HCT116 (cell line): ENCODE measurements around the gene LRRFIP1. TPM values are rescaled to one million over a fixed set of nuclear protein-coding genes. Genes with fewer than 3 reads are reported as not detected.

ENCODE experiments used
- ATAC-seq: fragments of 200-7000 bp; cut with Tn5 transposase; 2 replicates; pipeline ENCODE4 v1.9.1; 2020; ENCODE audit warnings: mild to moderate bottlenecking, moderate library complexity
- BruUV-seq: library from RNA; stranded (reverse); fragments of 400-500 nt; replicated peaks from 2 replicates; lab custom pipeline; 2021; lab: Mats Ljungman, UMichigan
- CTCF ChIA-PET: fragments of 300-600 bp; sonication (Branson Sonifier 250); formaldehyde crosslinking; loops from one replicate; lab custom pipeline; 2021; ENCODE audit warnings: antibody characterized with exemption; lab: Charles Lee
- POLR2A ChIA-PET: fragments of 300-600, 350-600 bp; sonication (Branson Sonifier 250); formaldehyde crosslinking; loops from one replicate; lab custom pipeline; 2021; ENCODE audit warnings: antibody characterized with exemption; lab: Charles Lee
- RAD21 ChIA-PET, 2 experiments: fragments of 300-600 bp; sonication (Branson Sonifier 250); formaldehyde crosslinking; loops; one replicate each; lab custom pipeline; 2023; ENCODE audit warnings: low total read pairs in 2 of 2; ENCODE audit not compliant: uncharacterized antibody in 2 of 2, unreplicated experiment in 2 of 2, low non-redundant PET in 1 of 2; lab: Charles Lee
- DNase-seq: peaks from one replicate; pipeline ENCODE4 v3.0.0-alpha.2; 2010; ENCODE audit warnings: low read depth, low spot score
- H2AFZ ChIP-seq: fragments of 200-600 bp; shearing (Covaris generic), sonication (generic); 2 replicates; pipeline ENCODE4 v1.6.1; 2017; ENCODE audit warnings: low read depth, mixed run types, mixed read lengths, antibody characterized with exemption, low read length; ENCODE audit not compliant: poor library complexity, severe bottlenecking
- H3K27ac ChIP-seq: 2 replicates; pipeline ENCODE4 v1.5.1; 2012; ENCODE audit warnings: low read depth, low read length
- H3K27me3 ChIP-seq: fragments of 200-600 bp; sonication (generic); 2 replicates; pipeline ENCODE4 v1.6.1; 2016; ENCODE audit warnings: mixed run types, low read length, mixed read lengths; ENCODE audit not compliant: insufficient read depth
- H3K36me3 ChIP-seq, 2 experiments: fragments of 200-500 bp in 1 of 2; fragments of 200-600 bp in 1 of 2; sonication (Bioruptor generic) in 1 of 2; sonication (generic) in 1 of 2; 2 replicates each; pipeline versions ENCODE4 v1.5.1 to v1.6.1; 2014 to 2016; ENCODE audit warnings: low read length in 2 of 2, inconsistent platforms in 1 of 2, mixed read lengths in 1 of 2, mixed run types in 1 of 2; ENCODE audit not compliant: insufficient read depth in 2 of 2, control insufficient read depth in 1 of 2
- H3K4me1 ChIP-seq, 2 experiments: fragments of 200-600 bp in 1 of 2; sonication (generic) in 1 of 2; 2 replicates each; pipeline versions ENCODE4 v1.5.1 to v1.6.1; 2012 to 2017; ENCODE audit warnings: low read length in 2 of 2, inconsistent platforms in 1 of 2, mild to moderate bottlenecking in 1 of 2, mixed read lengths in 1 of 2, mixed run types in 1 of 2, moderate library complexity in 1 of 2; ENCODE audit not compliant: insufficient read depth in 2 of 2, control insufficient read depth in 1 of 2
- H3K4me2 ChIP-seq: fragments of 200-600 bp; sonication (generic); 2 replicates; pipeline ENCODE4 v1.6.1; 2017; ENCODE audit warnings: mixed run types, low read length, mixed read lengths
- H3K4me3 ChIP-seq, 2 experiments: fragments of 200-600 bp in 1 of 2; sonication (generic) in 1 of 2; replicated peaks in 1 of 2; 2 replicates each; pipeline ENCODE4 v1.5.1; 2011 to 2016; ENCODE audit warnings: low read length in 2 of 2, control low read depth in 1 of 2, low read depth in 1 of 2, mild to moderate bottlenecking in 1 of 2, mixed read lengths in 1 of 2, mixed run types in 1 of 2
- H3K79me2 ChIP-seq: fragments of 200-600 bp; sonication (generic); 2 replicates; pipeline ENCODE4 v1.6.1; 2017; ENCODE audit warnings: mild to moderate bottlenecking, mixed run types, low read length, moderate library complexity, mixed read lengths; ENCODE audit not compliant: insufficient read depth
- H3K9ac ChIP-seq: fragments of 200-600 bp; sonication (generic); 2 replicates; pipeline ENCODE4 v1.6.1; 2016; ENCODE audit warnings: low read length, mixed read lengths
- H3K9me2 ChIP-seq: fragments of 200-600 bp; sonication (generic), shearing (Covaris generic); 2 replicates; pipeline ENCODE4 v1.6.1; 2017; ENCODE audit warnings: mixed run types, mild to moderate bottlenecking, moderate library complexity; ENCODE audit not compliant: insufficient read depth
- H3K9me3 ChIP-seq, 2 experiments: fragments of 200-500 bp in 1 of 2; fragments of 200-600 bp in 1 of 2; sonication (Bioruptor generic) in 1 of 2; sonication (generic) in 1 of 2; 2 replicates each; pipeline ENCODE4 v1.6.1; 2014 to 2017; ENCODE audit warnings: low read length in 2 of 2, mixed read lengths in 2 of 2, inconsistent platforms in 1 of 2, low read depth in 1 of 2, mild to moderate bottlenecking in 1 of 2, mixed run types in 1 of 2, moderate library complexity in 1 of 2; ENCODE audit not compliant: control insufficient read depth in 1 of 2, insufficient read depth in 1 of 2
- H4K20me1 ChIP-seq: fragments of 200-600 bp; sonication (generic), shearing (Covaris generic); 2 replicates; pipeline ENCODE4 v1.6.1; 2017; ENCODE audit warnings: mixed run types, mild to moderate bottlenecking, moderate library complexity; ENCODE audit not compliant: insufficient read depth
- CBX3 ChIP-seq: IDR thresholded peaks from 2 replicates; pipeline ENCODE4 v1.6.1; 2012; ENCODE audit warnings: low read depth
- EGR1 ChIP-seq: IDR thresholded peaks from 2 replicates; pipeline ENCODE4 v1.6.1; 2012; ENCODE audit warnings: low read depth
- ELF1 ChIP-seq: IDR thresholded peaks from 2 replicates; pipeline ENCODE4 v1.6.1; 2012; ENCODE audit warnings: low read depth, borderline replicate concordance
- EZH2phosphoT487 ChIP-seq: fragments of 200-600 bp; IDR thresholded peaks from 2 replicates; pipeline ENCODE4 v1.6.1; 2018; ENCODE audit warnings: antibody characterized with exemption, borderline replicate concordance
- FOSL1 ChIP-seq: IDR thresholded peaks from 2 replicates; pipeline ENCODE4 v1.6.1; 2012; ENCODE audit warnings: low read depth
- JUND ChIP-seq: IDR thresholded peaks from 2 replicates; pipeline ENCODE4 v1.6.1; 2012
- POLR2A ChIP-seq: IDR thresholded peaks from 2 replicates; pipeline ENCODE4 v1.7.0; 2011; ENCODE audit warnings: borderline replicate concordance; ENCODE audit not compliant: insufficient read depth, insufficient read length; ENCODE audit errors: extremely low read depth
- SIN3A ChIP-seq: IDR thresholded peaks from 2 replicates; pipeline ENCODE4 v1.6.1; 2012; ENCODE audit warnings: low read depth
- TCF7L2 ChIP-seq: IDR thresholded peaks from 2 replicates; pipeline ENCODE4 v1.7.0; 2011; ENCODE audit warnings: borderline replicate concordance, inconsistent platforms; ENCODE audit not compliant: insufficient read depth, insufficient read length; ENCODE audit errors: extremely low read depth
- ZNF274 ChIP-seq: fragments of 200-500 bp; sonication (Bioruptor generic); IDR thresholded peaks from 2 replicates; pipeline ENCODE4 v1.6.1; 2014; ENCODE audit warnings: mild to moderate bottlenecking, low read depth, low read length, inconsistent platforms
- intact Hi-C: fragments of 100-400 bp; cut with micrococcal nuclease; formaldehyde crosslinking; loops from 2 replicates; pipeline ENCODE4 v1.10.0; 2022
- total RNA-seq: library from RNA; stranded (reverse); gene quantifications from one replicate; pipeline ENCODE4 v1.2.1, GENCODE V29; 2021; ENCODE audit not compliant: unreplicated experiment
- TF ChIP-seq, protein P1 (sequence below): IDR thresholded peaks from 2 replicates; pipeline ENCODE4 v1.6.1; 2012
- TF ChIP-seq, protein P2 (sequence below), 3 experiments: fragments of 200-600 bp in 1 of 3; sonication (generic) in 1 of 3; IDR thresholded peaks in 2 of 3; conservative IDR thresholded peaks in 1 of 3; 2 replicates each; pipeline ENCODE4 v1.5.1; 2012 to 2017; ENCODE audit warnings: low read depth in 2 of 3, low read length in 2 of 3, antibody characterized with exemption in 1 of 3, borderline replicate concordance in 1 of 3, control low read depth in 1 of 3, mild to moderate bottlenecking in 1 of 3, mixed read lengths in 1 of 3, mixed run types in 1 of 3, moderate library complexity in 1 of 3; ENCODE audit not compliant: insufficient read depth in 1 of 3
- TF ChIP-seq, protein P3 (sequence below): IDR thresholded peaks from 2 replicates; pipeline ENCODE4 v1.6.1; 2012

Gene LRRFIP1
- total RNA-seq, 1 experiment from 2014 or later = 76.9 TPM

DNA sequence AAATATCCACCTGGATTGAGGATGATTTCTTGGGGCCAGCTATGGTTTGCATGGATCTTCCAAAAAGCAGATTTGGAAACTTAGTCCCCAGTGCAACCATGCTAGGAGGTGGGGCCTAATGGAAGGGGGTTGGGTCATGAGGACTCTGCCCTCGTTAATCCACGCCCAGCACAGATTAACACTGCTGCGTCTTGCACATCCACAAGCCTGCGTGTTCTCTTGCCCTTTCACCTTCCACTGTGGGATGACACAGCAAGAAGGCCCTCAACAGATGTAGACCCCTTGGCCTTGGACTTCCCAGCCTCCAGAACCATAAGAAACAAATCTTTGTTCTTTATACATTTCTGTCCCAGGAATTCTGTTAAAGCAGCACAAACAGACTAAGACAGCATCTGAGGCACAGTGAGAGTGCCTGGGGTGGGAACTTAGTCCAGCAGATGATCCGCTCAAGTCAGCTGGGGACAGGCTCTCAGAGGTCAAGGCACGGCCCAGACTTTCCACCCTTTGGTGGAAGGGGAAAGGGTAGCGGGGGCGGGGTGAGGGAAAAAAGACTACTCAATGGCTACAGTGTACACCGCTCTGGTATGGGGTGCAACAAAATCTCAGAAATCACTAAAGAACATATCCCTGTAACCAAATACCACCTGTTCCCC is 39.2 kb upstream of the LRRFIP1 start:
- no peak for DNase-seq
- TF ChIP-seq POLR2A = no peak
- TF ChIP-seq, protein P1, sequence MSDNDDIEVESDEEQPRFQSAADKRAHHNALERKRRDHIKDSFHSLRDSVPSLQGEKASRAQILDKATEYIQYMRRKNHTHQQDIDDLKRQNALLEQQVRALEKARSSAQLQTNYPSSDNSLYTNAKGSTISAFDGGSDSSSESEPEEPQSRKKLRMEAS = no peak
- Histone ChIP-seq H3K79me2 (peaks cover 16% of the 10 kb centered on the region), H3K4me2 (no peak overlapping the region), H4K20me1 (no peaks in the 10 kb centered on the region), H3K36me3 (0 out of 4 replicates have a peak, but pooled peaks cover 0 to 2% of the 10 kb centered on the region in 2 experiments), H3K9me3 (no peaks in the 10 kb centered on the region), H3K4me3 (no peak overlapping the region), H3K9ac (no peak overlapping the region), H3K9me2 (no peaks in the 10 kb centered on the region), H3K27ac (no peak overlapping the region), H2AFZ (no peak overlapping the region), H3K4me1 (peaks cover 9 to 27% of the 10 kb centered on the region in 2 experiments; a peak in 3 of 4 replicates), H3K27me3 (no peaks in the 10 kb centered on the region)
- CTCF ChIA-PET = no interaction called here
- ATAC-seq = no peak
- BruUV-seq = no TSS peak
- intact Hi-C loops = no loop called here
- POLR2A ChIA-PET = no interaction called here
- RAD21 ChIA-PET = interaction anchor here in 1 of 2 experiments (0.7 kb wide), 1 partner anchor 1506 kb away, joined by 3 read pairs; no protein-coding TSS in a partner anchor

DNA sequence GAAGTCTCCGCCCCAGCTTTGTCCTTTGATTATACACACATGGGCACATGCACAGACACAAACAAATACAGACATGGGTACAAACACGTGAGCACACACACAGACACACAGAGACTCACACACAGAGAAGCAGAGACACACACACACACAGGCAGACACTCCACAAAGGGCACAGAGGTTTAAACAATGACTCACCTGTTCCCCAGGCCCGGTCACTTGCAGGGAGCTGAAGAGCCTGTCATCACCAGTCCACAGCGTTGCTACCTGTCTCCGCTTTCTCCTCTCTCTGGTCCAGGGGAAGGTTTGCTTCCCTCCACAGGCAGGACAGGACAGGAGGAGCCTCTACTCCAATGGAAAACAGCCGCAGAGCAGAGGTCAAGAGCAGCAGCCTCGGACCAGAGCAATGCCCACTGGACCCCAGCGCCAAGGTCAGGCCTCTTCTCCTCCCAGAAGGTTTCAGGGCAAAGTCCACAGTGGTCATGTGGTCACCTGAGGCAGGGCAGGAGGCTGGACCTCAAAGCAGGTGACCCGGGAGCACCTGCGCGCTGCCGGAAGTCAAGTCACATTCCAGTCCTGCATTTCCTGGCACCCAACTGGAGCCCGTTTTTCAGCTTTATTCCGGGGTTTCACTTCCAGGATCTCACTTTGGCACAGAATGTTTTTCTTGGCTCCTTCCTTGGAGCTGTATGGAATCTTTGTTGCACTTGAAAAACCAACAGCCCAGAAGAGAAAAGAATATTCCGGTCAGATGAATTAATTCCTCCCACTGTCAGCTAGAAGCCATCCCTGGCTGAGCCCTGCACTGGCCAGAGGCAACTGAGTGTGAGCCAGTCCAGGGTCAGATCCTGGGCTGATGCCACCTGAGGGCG is 36.9 kb upstream of the LRRFIP1 start, which contains the start of gene RAB17:
TSS of gene RAB17 (minus strand) at position 463 of the 869 bp plus-strand sequence. CDS start 4,580 bp downstream, outside the sequence.
- RAD21 ChIA-PET = no interaction called here
- ATAC-seq (peak; percentile 88), DNase-seq (peak; percentile 65)
- peak within 1 kb of the TSS; percentile 69 for H3K9ac ChIP-seq
- H3K27ac ChIP-seq = peak within 1 kb of the TSS; percentile 98
- BruUV-seq = no TSS peak
- peak within 1 kb of the TSS; percentile 14 for H2AFZ ChIP-seq
- peaks cover 13 to 27% of the 10 kb centered on the region in 2 experiments; a peak in 3 of 4 replicates for H3K4me1 ChIP-seq
- TF ChIP-seq, protein P2, sequence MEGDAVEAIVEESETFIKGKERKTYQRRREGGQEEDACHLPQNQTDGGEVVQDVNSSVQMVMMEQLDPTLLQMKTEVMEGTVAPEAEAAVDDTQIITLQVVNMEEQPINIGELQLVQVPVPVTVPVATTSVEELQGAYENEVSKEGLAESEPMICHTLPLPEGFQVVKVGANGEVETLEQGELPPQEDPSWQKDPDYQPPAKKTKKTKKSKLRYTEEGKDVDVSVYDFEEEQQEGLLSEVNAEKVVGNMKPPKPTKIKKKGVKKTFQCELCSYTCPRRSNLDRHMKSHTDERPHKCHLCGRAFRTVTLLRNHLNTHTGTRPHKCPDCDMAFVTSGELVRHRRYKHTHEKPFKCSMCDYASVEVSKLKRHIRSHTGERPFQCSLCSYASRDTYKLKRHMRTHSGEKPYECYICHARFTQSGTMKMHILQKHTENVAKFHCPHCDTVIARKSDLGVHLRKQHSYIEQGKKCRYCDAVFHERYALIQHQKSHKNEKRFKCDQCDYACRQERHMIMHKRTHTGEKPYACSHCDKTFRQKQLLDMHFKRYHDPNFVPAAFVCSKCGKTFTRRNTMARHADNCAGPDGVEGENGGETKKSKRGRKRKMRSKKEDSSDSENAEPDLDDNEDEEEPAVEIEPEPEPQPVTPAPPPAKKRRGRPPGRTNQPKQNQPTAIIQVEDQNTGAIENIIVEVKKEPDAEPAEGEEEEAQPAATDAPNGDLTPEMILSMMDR (IDR thresholded peaks at IDR 0.05 in 2 of 3, conservative IDR thresholded peaks at IDR 0.05 in 1 of 3; ENCODE audit: borderline replicate concordance in 1 of 3, insufficient read depth in 1 of 3, low read depth in 2 of 3, low read length in 2 of 3) = no peak
- TF ChIP-seq SIN3A = peak; percentile 73; the same call in 1 of the 2 replicates
- no peak for TF ChIP-seq ZNF274
- peak; percentile 6 for TF ChIP-seq TCF7L2
- TF ChIP-seq FOSL1 = peak; percentile 33; the same call in 1 of the 2 replicates
- TF ChIP-seq POLR2A = peak; percentile 64
- TF ChIP-seq CBX3 = no peak
- peak; percentile 60 for TF ChIP-seq EGR1
- TF ChIP-seq JUND = peak; percentile 53
- no peak; the same call in 1 of the 2 replicates for TF ChIP-seq ELF1
- TF ChIP-seq, protein P1 = peak; percentile 48; the same call in 1 of the 2 replicates
- TF ChIP-seq, protein P3, sequence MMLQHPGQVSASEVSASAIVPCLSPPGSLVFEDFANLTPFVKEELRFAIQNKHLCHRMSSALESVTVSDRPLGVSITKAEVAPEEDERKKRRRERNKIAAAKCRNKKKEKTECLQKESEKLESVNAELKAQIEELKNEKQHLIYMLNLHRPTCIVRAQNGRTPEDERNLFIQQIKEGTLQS = no peak
- TF ChIP-seq EZH2phosphoT487 = no peak
- CTCF ChIA-PET = interaction anchor here (0.6 to 1.5 kb wide), 5 partner anchors 19 to 391 kb away, joined by 3 to 4 read pairs (median 3); no protein-coding TSS in a partner anchor
- H4K20me1 ChIP-seq = no peaks in the 10 kb centered on the region
- intact Hi-C loops = no loop called here
- no peaks in the 10 kb centered on the region for H3K27me3 ChIP-seq
- H3K36me3 ChIP-seq = 0 out of 4 replicates have a peak, but pooled peaks cover 0 to 1% of the 10 kb centered on the region in 2 experiments
- H3K9me3 ChIP-seq = no peaks in the 10 kb centered on the region
- POLR2A ChIA-PET = interaction anchor here (1.2 to 1.3 kb wide), 3 partner anchors 15 to 101 kb away, joined by 3 to 7 read pairs (median 4); no protein-coding TSS in a partner anchor
- no peaks in the 10 kb centered on the region for H3K9me2 ChIP-seq
- peak within 1 kb of the TSS; percentile 80 for H3K4me2 ChIP-seq
- H3K4me3 ChIP-seq = peak within 1 kb of the TSS; percentile 68 to 85
- H3K79me2 ChIP-seq = peaks cover 16% of the 10 kb centered on the region
